ELF-1 (cell line): ENCODE data around the gene TNS1.

ENCODE experiments used
- DNase-seq: peaks from one replicate; pipeline ENCODE4 v3.0.0-alpha.2; 2016; ENCODE audit warnings: low read depth, low spot score

TNS1 gene

DNA sequence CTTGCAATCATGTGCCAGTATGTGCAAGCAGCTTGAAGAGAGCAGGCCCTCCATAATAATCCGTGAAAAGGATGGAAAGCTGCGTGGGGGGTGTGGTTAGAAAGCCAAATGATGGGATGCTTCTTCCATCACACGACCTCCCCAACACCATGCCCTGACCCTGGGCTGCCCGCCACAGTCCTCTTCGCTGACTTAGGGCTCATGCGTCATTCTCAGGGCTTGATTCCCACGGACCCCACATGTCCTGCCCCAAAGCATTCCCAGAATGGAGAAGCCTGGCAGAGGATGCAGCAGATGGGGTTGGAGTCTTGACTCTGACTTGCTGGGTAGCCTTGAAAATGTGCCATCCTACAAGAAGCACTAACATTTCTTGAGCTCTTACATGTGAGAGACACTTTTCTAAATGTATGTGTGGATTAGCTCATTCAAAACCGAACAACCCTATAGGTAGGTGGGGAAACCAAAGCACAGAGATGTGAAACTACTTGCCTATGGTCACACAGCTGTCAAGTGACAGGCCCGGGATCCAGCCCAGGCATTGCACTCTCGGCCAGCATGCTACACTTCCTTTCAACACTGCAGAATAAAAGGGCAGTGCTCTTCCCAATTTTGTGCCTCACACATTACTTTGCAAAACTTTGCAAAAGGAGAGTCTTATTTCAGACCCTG lies 3.7 kb downstream of the TNS1 start:
- no peak for DNase-seq

DNA sequence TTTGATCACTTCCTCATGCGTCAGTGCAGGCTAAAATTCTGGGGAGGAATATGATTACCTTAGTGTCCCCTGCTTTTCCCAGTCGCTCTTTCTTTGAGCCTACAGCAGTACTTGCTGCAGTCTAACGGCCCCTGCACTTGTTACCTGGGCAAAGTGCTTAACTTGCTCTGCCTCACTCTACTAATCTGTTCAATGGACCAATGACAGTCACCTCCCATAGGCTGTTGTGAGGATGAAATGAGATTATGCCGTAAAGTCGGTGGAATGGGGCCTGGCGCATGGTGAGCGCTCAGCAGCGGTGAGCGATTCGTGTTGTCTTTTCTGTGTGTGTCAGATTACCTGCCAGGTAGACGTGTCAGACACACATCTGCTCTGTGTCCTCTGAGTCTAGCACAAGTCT lies 5.3 kb downstream of the TNS1 start:
- no peak for DNase-seq

DNA sequence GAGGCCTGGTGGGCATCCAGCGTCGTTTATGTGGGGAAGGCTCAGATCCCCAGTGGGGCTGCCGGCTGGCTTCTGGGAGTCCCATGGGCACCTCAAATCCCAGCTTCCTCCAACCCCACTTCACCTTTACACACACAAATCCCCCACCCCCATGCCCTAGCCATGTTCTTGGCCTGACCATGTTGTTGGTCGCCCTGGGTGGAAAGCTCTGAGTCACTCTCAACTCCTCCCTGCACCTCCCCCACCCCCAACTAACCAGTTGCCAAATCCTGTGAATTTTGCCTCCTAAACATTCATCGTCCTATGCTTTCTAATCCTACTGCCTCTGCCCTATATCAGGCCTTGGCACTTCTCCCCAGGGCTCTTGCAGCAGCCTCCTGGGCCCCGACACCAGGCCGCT lies 6.4 kb downstream of the TNS1 start:
- DNase-seq, result no peak

DNA sequence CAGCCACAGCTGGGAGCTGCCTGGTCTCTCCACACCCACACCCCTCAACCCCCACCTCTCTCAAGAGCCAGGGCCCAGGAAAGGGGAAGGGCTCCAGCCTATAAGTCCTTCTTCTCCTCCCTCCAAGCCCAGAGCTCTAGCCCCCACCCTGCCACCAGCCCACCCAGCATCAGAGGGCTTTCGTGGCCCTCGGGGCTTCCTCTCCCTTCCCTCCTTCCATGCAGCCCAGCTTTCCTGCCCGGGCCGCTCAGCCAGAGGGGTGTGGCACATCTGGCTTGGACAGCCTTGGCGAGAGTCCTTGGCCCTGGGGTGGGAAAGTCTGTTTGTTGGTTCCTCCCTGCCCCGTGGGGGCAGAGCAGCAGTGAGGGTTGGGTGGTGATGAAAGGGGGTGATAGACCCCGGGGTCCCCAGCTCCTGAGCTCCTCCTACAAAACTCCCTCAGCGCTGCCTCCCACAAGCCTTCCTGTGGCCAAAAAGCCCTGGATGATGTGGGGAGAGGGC lies 7.0 kb downstream of the TNS1 start:
- DNase-seq, result no peak

DNA sequence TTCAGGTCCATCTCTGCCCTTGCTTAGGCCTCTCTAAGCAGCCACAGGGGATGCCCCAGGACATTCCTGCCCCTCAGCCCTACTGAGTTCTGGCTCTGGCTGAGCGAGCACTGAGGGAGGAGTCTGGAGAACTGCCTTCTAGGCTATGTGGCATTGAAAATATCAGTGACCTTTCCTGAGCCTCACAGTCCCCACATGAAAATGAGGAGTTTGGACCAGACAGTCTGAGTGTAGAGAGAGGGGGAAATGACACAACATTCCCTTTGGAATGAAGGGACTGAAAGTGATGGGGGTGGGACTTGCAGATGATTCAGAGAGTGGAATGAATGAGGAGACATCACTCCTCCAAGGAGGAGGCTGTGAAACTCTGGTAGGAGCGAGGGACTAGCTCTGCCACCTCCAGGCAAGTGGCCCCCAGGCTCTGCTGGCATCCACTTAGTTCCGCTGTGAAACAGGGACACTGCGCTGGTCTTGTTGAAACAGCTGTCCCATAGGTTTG lies 8.0 kb downstream of the TNS1 start:
- DNase-seq, result no peak

DNA sequence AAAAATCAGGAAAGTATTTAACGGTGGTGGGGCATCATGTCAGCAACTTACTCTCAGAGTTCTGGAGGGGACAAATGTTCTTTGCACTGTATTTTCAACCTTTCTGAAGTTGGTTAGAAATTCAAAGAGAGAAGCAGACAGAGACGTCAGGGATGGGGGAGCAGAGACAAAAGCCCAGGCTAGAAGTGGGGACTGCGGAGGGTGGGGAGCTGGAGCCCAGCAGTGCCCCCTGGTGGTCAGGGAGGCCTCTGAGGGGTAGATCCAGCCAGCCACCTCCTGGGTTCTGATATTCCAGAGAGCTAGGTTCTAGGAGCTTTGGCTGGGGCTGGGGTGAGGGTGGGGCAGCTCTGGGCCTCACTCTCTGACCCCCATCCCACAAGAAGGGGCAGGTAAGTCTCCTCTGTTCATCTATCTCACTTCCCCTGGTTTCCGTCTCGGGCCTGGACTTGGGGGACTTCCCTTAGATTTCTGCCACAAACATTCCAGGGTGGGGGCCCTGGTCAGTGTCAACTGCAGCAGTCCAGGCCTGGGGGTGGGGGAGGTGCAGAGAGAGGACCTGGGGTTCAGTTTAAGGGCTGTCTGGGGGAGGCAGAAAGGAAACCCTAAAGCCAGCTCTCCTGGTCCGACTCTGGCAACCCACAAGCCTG lies 8.9 kb downstream of the TNS1 start:
- peak; percentile 80 for DNase-seq

DNA sequence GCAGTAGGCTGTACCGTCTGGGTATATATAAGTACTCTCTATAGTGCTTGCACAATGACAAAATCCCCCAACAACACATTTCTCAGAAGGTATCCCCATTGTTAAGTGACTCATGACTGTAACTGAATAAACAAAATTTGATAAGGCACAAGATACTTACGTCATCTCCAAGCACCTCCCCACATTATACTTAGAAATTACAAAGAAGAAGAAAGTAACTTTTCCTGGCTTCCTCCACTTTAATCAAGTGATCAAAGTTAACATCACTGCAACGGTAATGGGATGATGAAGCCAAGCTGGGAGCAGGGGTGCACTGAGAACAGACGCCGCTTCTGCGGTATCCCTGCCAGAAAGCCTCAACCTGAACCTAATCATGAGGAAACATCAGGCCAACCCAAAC lies 9.7 kb downstream of the TNS1 start:
- no peak for DNase-seq

DNA sequence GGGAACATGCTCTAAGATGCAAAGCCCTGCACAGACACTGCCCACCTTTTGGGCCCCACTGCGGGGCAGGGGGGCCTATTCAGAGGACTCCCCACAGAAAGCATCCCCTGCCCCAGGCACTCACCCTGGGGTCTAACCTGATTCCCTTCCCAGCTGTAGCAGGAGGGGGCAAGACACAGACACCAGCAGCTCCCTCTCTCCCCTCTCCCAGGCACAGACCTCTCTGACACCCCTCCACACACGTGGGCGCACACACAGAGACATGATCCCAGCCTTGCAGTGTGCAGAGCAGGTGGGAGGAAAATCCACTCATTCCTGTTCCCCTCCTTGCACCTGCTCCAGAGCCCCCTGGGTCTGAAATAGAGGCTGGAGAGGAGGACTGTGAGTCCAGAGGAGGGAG lies 10.7 kb downstream of the TNS1 start:
- no peak for DNase-seq

DNA sequence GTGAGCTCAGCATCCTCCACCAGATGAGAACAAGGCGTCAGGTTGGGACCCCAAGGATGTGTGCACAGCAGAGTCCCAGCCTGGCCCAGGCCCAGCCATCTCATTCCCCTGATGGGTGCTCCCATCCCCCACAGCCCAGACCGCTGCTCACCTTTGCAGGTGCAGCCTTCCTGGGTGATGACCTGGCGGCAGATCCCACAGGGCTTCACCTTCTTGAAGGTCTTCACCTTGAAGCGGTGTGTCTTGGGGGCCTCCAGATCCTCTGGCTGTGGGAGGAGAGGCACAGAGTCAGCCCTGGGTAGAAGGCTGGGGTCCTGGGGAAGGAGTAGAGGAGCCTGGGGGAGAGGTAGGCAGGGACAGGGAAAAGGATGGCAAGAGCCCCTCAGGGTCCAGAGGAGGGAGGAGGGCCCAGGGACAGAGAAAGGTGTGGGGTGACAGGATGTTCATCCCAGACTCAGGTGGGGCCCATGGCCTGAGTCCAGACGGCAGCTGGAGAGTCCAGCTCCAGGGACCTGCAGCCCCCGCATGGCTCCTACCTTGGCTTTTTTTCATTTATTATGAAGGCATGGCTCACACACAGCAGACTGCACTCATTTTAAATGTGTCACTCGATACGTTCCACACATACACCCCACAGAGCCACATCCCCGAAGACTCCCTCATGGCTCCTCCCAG lies 11.9 kb downstream of the TNS1 start:
- no peak for DNase-seq

DNA sequence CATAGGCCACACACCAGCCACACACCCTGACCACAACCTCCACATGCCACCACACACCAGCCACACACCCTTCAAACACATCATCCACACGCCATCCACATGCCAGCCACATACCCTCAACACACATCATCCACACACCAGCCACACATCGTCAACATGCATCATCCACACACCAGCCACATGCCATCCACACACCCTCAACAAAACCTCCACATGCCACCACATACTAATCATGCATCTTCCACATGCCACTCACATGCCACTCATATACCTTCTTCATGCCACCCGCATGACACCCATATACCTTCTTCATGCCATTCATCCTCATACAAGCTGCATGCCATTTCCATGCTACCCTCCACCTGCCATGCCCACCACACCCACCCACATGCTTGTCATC lies 12.4 kb downstream of the TNS1 start:
- DNase-seq, result no peak

DNA sequence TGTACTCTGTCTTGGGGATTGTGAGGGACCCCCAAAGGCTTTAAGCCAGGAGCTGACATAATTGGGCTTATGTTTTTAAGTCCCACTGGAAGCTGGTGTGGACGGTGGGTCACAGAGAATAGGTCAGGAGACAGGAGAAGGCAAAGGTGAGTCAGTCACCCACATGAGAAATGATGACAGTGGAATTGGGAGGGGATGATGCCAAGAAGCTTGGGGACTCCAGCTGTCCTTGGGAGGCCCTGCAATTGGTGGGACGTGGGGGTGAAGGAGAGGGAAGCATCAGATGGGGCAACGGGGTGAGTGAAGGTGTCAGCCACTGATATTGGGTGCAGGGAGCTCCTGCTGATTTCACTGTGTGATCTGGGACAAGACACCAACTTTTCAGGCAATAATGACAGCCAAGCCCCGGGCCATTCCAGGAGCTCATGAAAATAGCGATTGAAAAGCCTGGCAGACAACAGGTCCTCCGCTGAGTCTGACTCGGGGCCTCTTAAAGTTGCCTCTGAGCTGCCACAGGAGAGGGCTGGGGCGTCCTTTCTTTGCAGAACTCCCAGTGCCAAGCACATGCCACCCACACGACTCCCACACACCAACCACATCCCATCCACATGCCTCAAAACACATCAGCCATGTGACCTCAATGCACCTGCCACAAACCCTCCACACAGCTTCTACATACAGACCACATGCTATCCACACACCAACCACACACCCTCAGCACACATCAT lies 13.4 kb downstream of the TNS1 start:
- no peak for DNase-seq

DNA sequence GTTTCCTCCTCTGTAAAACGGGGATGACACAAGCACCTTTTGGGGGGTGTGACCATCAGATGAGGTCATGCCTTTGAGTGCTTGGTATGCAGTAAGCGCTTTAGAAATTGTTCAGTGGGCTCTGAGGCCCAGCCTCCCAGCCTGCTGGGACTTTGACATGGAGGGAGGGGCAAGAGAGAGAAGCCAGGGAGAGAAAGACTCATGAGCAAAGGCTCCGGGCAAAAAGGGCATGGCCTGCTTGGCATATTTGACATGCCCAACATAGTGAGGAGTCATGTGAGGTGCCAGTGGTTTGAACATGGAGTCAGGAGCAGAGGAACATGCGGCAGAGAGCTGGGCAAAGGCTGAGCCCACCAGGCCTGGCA lies 14.0 kb downstream of the TNS1 start:
- DNase-seq, result no peak

DNA sequence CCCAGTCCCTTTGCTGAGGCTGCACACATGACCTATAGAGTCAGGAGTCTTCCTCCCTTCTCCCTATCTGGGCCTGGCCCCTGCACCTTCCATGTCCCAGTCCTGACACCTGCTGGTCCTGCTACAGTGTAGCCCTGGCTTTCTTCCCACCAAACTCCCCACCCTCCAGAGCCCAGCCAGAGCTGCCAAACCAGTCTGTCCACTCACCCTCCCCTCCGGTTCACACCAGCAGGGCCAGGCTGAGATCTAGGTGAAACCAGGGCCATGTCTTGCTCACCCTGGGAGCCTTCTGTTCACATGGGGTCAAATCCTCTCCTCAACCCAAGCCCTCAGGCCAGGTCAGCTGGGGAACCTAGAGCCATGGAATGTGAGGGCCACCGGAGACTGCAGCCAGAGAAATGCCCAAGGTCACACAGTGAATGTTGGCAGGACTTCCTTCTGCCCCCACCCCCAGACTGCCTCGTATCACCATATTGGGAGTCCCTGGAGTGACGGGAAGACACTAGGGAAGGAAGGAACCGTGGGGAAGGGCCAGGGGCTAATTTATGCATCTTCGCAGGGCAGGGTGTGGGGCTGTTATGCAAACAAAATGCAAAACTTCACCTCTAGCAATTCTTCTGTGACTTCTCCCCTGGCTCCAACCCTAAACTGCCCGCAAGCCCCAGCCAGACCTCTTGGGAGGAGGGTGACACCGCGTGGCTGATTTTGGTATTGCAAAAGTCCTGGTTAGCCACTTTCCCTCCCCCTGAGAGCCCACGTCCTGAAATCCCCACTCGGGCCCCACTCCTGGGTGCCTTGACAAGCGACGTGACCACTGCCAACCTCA lies 14.6 kb downstream of the TNS1 start:
- DNase-seq, result peak; percentile 97

DNA sequence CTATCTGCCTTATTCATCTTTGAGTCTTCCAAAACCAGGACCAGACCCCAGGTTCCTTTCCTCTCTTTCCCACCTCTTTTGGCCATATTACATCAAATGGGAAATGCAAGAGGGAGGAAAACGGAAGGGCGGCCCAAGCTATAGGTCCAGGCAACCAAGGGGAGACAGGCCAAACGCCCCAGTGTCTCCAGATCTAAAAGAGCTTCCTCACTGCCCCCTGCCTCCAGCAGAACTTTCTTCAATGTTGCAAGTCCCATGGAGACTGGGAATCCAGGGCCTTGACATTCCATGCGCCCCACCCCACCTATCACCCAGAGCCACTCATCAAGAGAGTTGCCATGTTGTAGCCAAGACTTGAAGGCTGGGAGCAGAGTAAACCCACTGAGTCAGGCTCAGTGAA lies 15.4 kb downstream of the TNS1 start:
- no peak for DNase-seq

DNA sequence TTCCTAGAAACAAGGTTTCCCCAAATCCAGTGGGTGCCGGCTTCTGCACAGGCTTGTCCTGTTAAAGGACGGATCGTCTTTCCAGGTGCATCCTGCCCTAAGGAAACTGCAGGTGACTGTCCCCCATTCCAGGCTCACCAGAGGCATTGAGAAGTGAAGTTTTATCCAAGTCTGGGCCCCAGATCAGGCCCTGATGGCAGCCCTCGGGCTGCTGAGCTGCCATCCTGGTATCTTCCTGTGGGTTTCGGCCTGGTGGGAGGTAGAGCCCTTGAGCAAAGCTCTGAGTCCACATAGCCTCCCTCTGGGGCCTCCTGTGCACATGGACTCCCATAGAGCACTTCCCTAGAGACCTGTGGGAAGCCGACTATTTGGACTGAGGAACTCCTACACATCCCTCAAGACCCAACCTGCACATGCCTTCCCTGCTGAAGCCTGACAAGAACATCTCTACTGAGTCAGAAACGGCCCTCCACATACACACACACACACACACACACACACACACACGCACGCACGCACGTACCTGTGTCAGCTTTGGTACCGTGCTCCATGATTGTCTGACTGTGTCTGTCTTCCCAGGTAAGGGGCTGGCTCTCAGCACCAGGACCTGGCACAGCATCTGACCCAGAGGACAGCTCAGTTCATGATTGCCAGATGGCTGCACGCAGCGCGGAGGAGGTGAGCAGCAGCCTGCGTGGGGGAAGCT lies 16.4 kb downstream of the TNS1 start:
- DNase-seq, result no peak

DNA sequence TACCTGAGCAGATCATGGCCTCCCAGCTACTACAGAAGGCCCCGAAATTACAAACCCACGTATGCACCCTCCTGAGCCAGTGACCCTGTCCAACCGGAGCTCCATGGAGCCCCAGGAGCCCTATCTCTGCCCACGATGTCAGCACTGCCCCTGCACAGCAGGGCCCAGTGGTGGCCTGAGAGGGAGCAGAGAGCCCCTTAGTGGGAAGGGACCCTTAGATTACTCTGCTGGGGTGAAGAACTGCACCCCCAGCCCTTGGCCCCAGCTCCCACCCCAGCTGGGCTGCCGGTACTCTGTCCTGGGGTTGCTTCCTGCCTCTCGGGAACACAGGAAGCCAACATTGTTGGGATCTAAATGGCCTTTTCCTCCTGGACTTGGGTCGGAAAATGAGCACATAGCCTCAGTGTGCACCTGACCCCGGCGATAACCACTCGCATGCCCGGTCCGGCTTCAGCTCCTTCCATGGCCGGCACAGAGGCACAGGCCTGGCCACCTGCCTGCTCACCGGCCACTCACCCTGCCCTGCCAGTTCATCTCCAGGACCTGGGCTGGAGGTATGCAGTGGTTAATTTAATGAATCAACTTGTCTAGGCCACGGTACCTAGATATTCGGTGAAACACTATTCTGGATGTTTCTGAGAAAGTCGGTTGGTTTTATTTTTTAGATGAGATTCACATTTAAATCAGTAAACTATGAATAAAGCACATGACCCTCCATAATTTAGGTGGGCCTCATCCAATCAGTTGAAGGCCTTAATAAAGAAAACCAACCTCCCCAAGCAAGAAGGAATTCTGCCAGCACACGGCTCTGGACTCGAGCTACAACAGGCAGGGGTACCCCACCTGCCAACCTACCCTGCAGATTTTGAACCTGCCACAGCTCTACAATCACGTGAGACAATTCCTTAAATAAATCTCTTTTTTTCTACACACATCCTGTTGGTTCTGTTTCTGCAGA lies 19.2 kb downstream of the TNS1 start:
- no peak for DNase-seq

DNA sequence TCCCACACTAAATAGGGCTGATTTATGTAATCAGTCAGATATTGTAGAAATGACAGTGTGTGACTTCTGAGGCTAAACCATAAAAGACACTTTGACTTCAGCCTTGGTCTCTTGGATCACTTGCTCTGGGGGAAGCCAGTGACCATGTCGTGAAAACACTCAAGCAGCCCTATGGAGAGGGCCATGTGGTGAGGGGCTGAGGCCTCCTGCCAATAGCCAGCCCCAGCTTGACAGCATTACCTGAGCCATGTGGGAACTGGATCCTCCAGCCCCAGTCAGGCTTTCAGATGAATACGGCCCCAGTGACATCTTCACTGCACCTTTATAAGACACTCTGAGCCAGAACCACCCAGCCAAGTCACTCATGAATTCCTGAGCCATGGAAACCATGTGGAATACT lies 20.8 kb downstream of the TNS1 start:
- DNase-seq, result no peak

DNA sequence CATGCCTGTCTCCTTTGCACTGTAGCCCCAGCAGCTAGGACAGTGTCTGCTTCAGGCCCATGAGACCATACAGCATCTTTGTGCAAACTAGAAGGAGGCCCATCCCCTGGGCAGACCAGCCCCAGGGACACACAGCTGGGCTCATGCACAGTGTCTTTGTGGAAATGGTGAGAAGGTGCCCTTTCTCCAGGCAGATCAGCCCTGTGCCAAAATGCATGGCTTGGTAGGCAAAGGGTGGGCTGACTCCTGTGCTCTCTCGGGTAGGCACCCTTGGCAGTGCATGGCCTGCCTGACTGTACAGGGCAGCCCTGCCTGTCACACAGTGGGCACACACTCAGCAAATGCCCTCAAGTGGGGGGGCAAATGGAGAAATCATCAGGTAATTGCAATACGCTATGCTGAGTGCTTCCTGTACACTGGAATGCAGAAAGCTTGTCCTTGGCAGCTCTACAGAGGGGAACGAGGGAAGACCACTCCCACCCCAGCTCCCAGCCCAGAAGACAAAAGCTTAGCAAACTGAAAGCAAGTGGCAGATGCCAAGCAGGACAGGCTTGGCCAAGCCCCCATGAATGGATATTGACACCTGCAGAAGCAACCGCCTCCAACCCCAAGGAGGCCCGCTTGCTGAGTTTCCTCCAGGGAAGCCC lies 21.6 kb downstream of the TNS1 start:
- DNase-seq, result no peak

DNA sequence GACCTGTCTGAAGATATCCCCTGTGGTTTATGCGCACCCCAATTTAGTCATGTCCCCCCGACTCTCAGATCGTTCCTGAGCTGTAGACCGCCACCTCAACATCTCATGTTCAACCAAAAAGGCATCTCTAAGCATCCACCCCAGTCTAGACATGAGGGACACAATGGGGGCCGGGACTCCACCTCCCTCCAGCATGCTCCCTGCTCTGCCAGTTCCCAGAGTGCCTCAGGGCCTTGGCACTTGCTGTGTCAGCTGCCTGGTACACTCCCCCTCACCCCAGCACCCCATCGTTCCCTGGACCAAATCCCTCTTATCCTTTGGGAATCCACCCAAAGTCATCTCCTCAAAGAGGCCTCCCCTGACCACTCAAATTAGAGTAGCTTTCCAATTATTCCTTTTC lies 22.2 kb downstream of the TNS1 start:
- no peak for DNase-seq
